GM19452 (cell line): ENCODE results near the gene MANBA.

Source experiments
- ATAC-seq: cut with Tn5 transposase; IDR thresholded peaks from one replicate; pipeline ENCODE4 v1.9.1; 2021; ENCODE audit not compliant: unreplicated experiment

Gene MANBA

GRCh38 chr4:102683881-102684609 lies 76.7 kb downstream of the MANBA start:
- ATAC-seq = no peak

- no peak for ATAC-seq
Measured at GRCh38 chr4:102678695-102679335, 82.0 kb downstream of the MANBA start.

GRCh38 chr4:102678107-102678506 lies 82.7 kb downstream of the MANBA start:
- ATAC-seq = no peak

- no peak for ATAC-seq
Measured at GRCh38 chr4:102675141-102675540, 85.6 kb downstream of the MANBA start.

- no peak for ATAC-seq
Measured at GRCh38 chr4:102667001-102667400, 93.8 kb downstream of the MANBA start.

GRCh38 chr4:102665527-102665926 lies 95.2 kb downstream of the MANBA start:
- no peak for ATAC-seq

- no peak for ATAC-seq
Measured at GRCh38 chr4:102663073-102663472, 97.7 kb downstream of the MANBA start.

- ATAC-seq = no peak
Measured at GRCh38 chr4:102657206-102657605, 103.6 kb downstream of the MANBA start.

- no peak for ATAC-seq
Measured at GRCh38 chr4:102647117-102647516, 113.7 kb downstream of the MANBA start.

- no peak for ATAC-seq
Measured at GRCh38 chr4:102642631-102643298, 118.0 kb downstream of the MANBA start.

GRCh38 chr4:102641793-102642192 lies 119.0 kb downstream of the MANBA start:
- ATAC-seq = no peak

GRCh38 chr4:102640669-102641068 lies 120.1 kb downstream of the MANBA start:
- no peak for ATAC-seq

GRCh38 chr4:102639598-102639997 lies 121.2 kb downstream of the MANBA start:
- ATAC-seq = no peak

- ATAC-seq = no peak
Measured at GRCh38 chr4:102638621-102639020, 122.1 kb downstream of the MANBA start.

GRCh38 chr4:102637391-102637790 lies 123.4 kb downstream of the MANBA start:
- ATAC-seq = no peak

- ATAC-seq = no peak
Measured at GRCh38 chr4:102633100-102633499, 127.7 kb downstream of the MANBA start.

- no peak for ATAC-seq
Measured at GRCh38 chr4:102632241-102633065, 128.3 kb downstream of the MANBA start.

- ATAC-seq = no peak
Measured at GRCh38 chr4:102631616-102632015, 129.2 kb downstream of the MANBA start.

- no peak for ATAC-seq
Measured at GRCh38 chr4:102629673-102630072, 131.1 kb downstream of the MANBA start.

- ATAC-seq = no peak
Measured at GRCh38 chr4:102627831-102628523, 132.8 kb downstream of the MANBA start.
